ENCODE results near the gene SLC38A11. TPM values are rescaled to one million over a fixed set of nuclear protein-coding genes. Genes with fewer than 3 reads are reported as not detected.

SLC38A11 gene
- total and polyA plus RNA-seq, 2 donors (not counting 1 experiment from before 2014, with no cell fraction given) = 5.4 to 46.8 TPM

DNA sequence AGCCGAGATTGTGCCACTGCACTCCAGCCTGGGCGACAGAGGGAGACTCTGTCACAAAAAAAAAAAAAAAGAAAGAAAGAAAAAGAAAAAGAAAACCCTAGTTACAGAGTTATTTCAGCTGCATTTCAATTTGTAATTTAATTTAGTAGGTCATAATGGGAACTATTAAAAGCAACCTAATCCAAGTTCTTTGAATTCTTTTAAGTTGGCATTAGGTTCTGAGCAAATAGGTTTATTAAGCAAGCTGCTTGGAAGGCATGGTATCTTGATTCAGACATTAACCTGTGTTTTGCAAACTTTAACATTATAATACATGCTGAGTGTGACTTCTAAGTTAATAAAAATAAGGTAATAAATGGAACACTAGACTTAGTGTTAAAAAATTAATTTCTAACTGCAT is 83.9 kb downstream of the SLC38A11 start:
- TF ChIP-seq, protein P1, sequence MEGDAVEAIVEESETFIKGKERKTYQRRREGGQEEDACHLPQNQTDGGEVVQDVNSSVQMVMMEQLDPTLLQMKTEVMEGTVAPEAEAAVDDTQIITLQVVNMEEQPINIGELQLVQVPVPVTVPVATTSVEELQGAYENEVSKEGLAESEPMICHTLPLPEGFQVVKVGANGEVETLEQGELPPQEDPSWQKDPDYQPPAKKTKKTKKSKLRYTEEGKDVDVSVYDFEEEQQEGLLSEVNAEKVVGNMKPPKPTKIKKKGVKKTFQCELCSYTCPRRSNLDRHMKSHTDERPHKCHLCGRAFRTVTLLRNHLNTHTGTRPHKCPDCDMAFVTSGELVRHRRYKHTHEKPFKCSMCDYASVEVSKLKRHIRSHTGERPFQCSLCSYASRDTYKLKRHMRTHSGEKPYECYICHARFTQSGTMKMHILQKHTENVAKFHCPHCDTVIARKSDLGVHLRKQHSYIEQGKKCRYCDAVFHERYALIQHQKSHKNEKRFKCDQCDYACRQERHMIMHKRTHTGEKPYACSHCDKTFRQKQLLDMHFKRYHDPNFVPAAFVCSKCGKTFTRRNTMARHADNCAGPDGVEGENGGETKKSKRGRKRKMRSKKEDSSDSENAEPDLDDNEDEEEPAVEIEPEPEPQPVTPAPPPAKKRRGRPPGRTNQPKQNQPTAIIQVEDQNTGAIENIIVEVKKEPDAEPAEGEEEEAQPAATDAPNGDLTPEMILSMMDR (IDR thresholded peaks at IDR 0.05) = no peak
- no peak for TF ChIP-seq EZH2 (IDR thresholded peaks at IDR 0.05; ENCODE audit: borderline replicate concordance, insufficient read depth, low read depth, low read length, poor library complexity, severe bottlenecking)
- H4K20me1 ChIP-seq (ENCODE audit: control insufficient read depth, insufficient read depth, low read length, poor library complexity, severe bottlenecking) = no peaks in the 10 kb centered on the region
- Mint-ChIP-seq H3K27ac (no peak overlapping the region), H3K9me3 (ENCODE audit: insufficient read depth) (no peaks in the 10 kb centered on the region), H3K4me1 (peaks cover 25% of the 10 kb centered on the region), H3K27me3 (no peaks in the 10 kb centered on the region), H3K4me3 (no peak overlapping the region)
- DNase-seq = no peak
- no peaks in the 10 kb centered on the region for H3K9me3 ChIP-seq (ENCODE audit: control extremely low read depth in 1 of 3, control insufficient read depth in 2 of 3, insufficient read depth in 1 of 3, low read length in 2 of 3)
- ChIA-PET POLR2A (no interaction called here), CTCF (interaction anchor here (1.0 to 1.8 kb wide), 2 partner anchors 29 to 43 kb away, joined by 3 to 8 read pairs; partner anchors contain the start of gene COBLL1)
- H3K4me1 ChIP-seq (ENCODE audit: control insufficient read depth in 2 of 2, insufficient read depth in 2 of 2, low read length in 2 of 2) = peaks cover 20 to 23% of the 10 kb centered on the region in 2 donors
- H3K27me3 ChIP-seq (replicated peaks in 1 of 4; ENCODE audit: control extremely low read depth in 1 of 4, control insufficient read depth in 3 of 4, insufficient read depth in 4 of 4, low read length in 3 of 4) = no peaks in the 10 kb centered on the region
- no peaks in the 10 kb centered on the region for H3K36me3 ChIP-seq (replicated peaks in 1 of 2; ENCODE audit: control extremely low read depth in 1 of 2, control insufficient read depth in 1 of 2, extremely low read depth in 1 of 2, insufficient read depth in 2 of 2, low read length in 1 of 2)
- WGBS (ENCODE audit: insufficient coverage) = no CpG with 5 or more reads among the region's 2 CpGs
- H3K9ac ChIP-seq (ENCODE audit: low read length) = no peak overlapping the region
- H3K4me2 ChIP-seq (replicated peaks; ENCODE audit: low read depth, low read length, poor library complexity, severe bottlenecking) = no peak overlapping the region
- H2AFZ ChIP-seq (ENCODE audit: insufficient read depth, low read depth, low read length, poor library complexity, severe bottlenecking) = no peak overlapping the region
- intact Hi-C loops (cut with micrococcal nuclease) = no loop called here
- no peak for ATAC-seq (ENCODE audit: low read depth)
- no peak overlapping the region for H3K4me3 ChIP-seq (ENCODE audit: control extremely low read depth in 1 of 5, extremely low read depth in 1 of 5, insufficient read depth in 1 of 5, low read depth in 2 of 5, low read length in 4 of 5)
- no peak overlapping the region for H3K27ac ChIP-seq (ENCODE audit: low read length in 2 of 2)
- no peaks in the 10 kb centered on the region for H3K79me2 ChIP-seq (ENCODE audit: control insufficient read depth, insufficient read depth, low read length)

DNA sequence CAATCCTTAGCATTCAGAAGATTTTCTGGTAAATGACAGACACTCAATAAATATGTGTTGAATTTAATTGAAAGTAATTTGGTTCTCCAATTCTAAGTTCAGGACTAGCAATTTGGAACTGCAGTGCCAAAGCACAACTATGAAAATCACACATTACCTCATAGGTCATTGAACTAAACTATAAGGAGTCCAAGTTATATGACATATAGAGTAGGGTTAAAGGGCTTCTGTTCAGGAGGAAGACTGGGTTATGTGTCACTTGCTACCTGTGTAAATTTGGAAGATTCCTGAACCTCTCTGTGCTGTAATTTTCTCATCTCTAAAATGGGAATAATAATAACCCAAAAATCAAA is 85.9 kb downstream of the SLC38A11 start:
- no peaks in the 10 kb centered on the region for H3K36me3 ChIP-seq (replicated peaks in 1 of 2; ENCODE audit: control extremely low read depth in 1 of 2, control insufficient read depth in 1 of 2, extremely low read depth in 1 of 2, insufficient read depth in 2 of 2, low read length in 1 of 2)
- no peak overlapping the region for H3K9ac ChIP-seq (ENCODE audit: low read length)
- no peaks in the 10 kb centered on the region for H4K20me1 ChIP-seq (ENCODE audit: control insufficient read depth, insufficient read depth, low read length, poor library complexity, severe bottlenecking)
- ChIA-PET CTCF (no interaction called here), POLR2A (no interaction called here)
- H3K79me2 ChIP-seq (ENCODE audit: control insufficient read depth, insufficient read depth, low read length) = no peaks in the 10 kb centered on the region
- H3K4me2 ChIP-seq (replicated peaks; ENCODE audit: low read depth, low read length, poor library complexity, severe bottlenecking) = no peak overlapping the region
- no peak for TF ChIP-seq EZH2 (IDR thresholded peaks at IDR 0.05; ENCODE audit: borderline replicate concordance, insufficient read depth, low read depth, low read length, poor library complexity, severe bottlenecking)
- TF ChIP-seq, protein P1 (IDR thresholded peaks at IDR 0.05) = no peak
- ATAC-seq (ENCODE audit: low read depth) (no peak), DNase-seq (no peak)
- intact Hi-C loops (cut with micrococcal nuclease) = no loop called here
- H3K27ac ChIP-seq (ENCODE audit: low read length in 2 of 2) = no peak overlapping the region
- Mint-ChIP-seq H3K9me3 (ENCODE audit: insufficient read depth) (no peaks in the 10 kb centered on the region), H3K27me3 (no peaks in the 10 kb centered on the region), H3K27ac (no peak overlapping the region), H3K4me3 (no peak overlapping the region), H3K4me1 (peaks cover 36% of the 10 kb centered on the region)
- H2AFZ ChIP-seq (ENCODE audit: insufficient read depth, low read depth, low read length, poor library complexity, severe bottlenecking) = no peak overlapping the region
- no peak overlapping the region for H3K4me3 ChIP-seq (ENCODE audit: control extremely low read depth in 1 of 5, extremely low read depth in 1 of 5, insufficient read depth in 1 of 5, low read depth in 2 of 5, low read length in 4 of 5)
- H3K27me3 ChIP-seq (replicated peaks in 1 of 4; ENCODE audit: control extremely low read depth in 1 of 4, control insufficient read depth in 3 of 4, insufficient read depth in 4 of 4, low read length in 3 of 4) = no peaks in the 10 kb centered on the region
- H3K4me1 ChIP-seq (ENCODE audit: control insufficient read depth in 2 of 2, insufficient read depth in 2 of 2, low read length in 2 of 2) = peaks cover 27 to 35% of the 10 kb centered on the region in 2 donors
- H3K9me3 ChIP-seq (ENCODE audit: control extremely low read depth in 1 of 3, control insufficient read depth in 2 of 3, insufficient read depth in 1 of 3, low read length in 2 of 3) = no peaks in the 10 kb centered on the region

Data from B cell (primary cell).